ENCODE measurements around the gene LRRC49.

- TF ChIP-seq CTCF (IDR thresholded peaks at IDR 0.05) = no peak
- TF ChIP-seq POLR2A (IDR thresholded peaks at IDR 0.05) = no peak
Measured at GRCh38 chr15:71002316-71002715, 109.7 kb downstream of the LRRC49 start.
